PC-3 (cell line): ENCODE data around the gene NOCT.

ENCODE experiments used
- EZH2 ChIP-seq: fragments of 300-600 bp; sonication (generic); IDR thresholded peaks from one replicate; pipeline ENCODE4 v1.6.1; 2017; ENCODE audit warnings: antibody characterized with exemption, mild to moderate bottlenecking, low read length; ENCODE audit not compliant: unreplicated experiment
- EZH2phosphoT487 ChIP-seq: fragments of 300-600 bp; sonication (generic); IDR thresholded peaks from 2 replicates; pipeline ENCODE4 v1.6.1; 2018; ENCODE audit warnings: mild to moderate bottlenecking, antibody characterized with exemption, low read length, borderline replicate concordance
- TF ChIP-seq, protein P1 (sequence below): fragments of 300-600 bp; sonication (generic); conservative IDR thresholded peaks from 2 replicates; pipeline ENCODE4 v1.5.1; 2017; ENCODE audit warnings: antibody characterized with exemption, low read depth, mild to moderate bottlenecking, low read length

DNA sequence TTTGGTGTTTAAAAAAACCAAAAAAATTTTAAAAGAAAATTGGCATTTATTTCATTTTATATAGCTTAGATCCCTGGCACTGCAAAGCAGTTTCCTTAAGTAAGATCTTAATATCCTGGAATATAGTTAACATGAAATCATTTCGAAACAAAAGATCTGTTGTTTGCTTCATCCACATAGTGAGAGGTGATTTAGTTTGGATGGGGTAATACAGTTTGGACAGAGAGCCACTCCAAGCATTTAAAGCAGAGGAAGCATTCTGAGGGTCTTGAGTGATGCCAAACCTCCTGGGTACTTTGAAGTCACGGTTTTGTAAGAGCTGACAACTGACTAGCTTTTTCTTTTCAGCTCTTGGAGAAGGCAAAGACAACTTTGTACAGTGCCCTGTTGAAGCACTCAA lies 28.7 kb downstream of the NOCT start:
- TF ChIP-seq, protein P1, sequence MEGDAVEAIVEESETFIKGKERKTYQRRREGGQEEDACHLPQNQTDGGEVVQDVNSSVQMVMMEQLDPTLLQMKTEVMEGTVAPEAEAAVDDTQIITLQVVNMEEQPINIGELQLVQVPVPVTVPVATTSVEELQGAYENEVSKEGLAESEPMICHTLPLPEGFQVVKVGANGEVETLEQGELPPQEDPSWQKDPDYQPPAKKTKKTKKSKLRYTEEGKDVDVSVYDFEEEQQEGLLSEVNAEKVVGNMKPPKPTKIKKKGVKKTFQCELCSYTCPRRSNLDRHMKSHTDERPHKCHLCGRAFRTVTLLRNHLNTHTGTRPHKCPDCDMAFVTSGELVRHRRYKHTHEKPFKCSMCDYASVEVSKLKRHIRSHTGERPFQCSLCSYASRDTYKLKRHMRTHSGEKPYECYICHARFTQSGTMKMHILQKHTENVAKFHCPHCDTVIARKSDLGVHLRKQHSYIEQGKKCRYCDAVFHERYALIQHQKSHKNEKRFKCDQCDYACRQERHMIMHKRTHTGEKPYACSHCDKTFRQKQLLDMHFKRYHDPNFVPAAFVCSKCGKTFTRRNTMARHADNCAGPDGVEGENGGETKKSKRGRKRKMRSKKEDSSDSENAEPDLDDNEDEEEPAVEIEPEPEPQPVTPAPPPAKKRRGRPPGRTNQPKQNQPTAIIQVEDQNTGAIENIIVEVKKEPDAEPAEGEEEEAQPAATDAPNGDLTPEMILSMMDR, result no peak
- no peak for TF ChIP-seq EZH2
- no peak for TF ChIP-seq EZH2phosphoT487
